DND-41 (cell line): Measurements from ENCODE around the gene NHLRC4.

Experiments
- EZH2 ChIP-seq: IDR thresholded peaks from 3 replicates; pipeline ENCODE4 v1.6.1; 2012; ENCODE audit warnings: borderline replicate concordance, low read depth, mild to moderate bottlenecking, moderate library complexity, low read length, inconsistent platforms; ENCODE audit not compliant: severe bottlenecking
- TF ChIP-seq, protein P1 (sequence below): IDR thresholded peaks from 2 replicates; pipeline ENCODE4 v1.5.1; 2012; ENCODE audit warnings: borderline replicate concordance, low read length, moderate library complexity, mild to moderate bottlenecking; ENCODE audit not compliant: poor library complexity, severe bottlenecking; ENCODE audit errors: extremely low read depth

DNA sequence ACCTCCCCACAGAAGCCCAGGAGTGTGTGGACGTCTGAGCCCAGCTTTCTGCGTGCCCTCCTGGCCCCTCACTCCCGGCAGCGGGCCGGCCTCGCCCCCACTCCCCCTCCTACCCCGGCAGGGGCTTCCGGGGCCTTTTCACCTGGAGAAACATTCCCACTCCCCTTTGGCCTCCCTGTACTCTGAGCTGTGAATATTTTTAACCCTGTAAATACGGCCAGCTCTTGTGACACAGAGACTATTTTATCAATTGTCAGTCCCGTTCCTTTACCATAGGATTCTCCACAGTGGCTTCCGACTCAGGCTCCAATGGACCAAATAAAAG is 12.5 kb upstream of the NHLRC4 start:
- TF ChIP-seq, protein P1, sequence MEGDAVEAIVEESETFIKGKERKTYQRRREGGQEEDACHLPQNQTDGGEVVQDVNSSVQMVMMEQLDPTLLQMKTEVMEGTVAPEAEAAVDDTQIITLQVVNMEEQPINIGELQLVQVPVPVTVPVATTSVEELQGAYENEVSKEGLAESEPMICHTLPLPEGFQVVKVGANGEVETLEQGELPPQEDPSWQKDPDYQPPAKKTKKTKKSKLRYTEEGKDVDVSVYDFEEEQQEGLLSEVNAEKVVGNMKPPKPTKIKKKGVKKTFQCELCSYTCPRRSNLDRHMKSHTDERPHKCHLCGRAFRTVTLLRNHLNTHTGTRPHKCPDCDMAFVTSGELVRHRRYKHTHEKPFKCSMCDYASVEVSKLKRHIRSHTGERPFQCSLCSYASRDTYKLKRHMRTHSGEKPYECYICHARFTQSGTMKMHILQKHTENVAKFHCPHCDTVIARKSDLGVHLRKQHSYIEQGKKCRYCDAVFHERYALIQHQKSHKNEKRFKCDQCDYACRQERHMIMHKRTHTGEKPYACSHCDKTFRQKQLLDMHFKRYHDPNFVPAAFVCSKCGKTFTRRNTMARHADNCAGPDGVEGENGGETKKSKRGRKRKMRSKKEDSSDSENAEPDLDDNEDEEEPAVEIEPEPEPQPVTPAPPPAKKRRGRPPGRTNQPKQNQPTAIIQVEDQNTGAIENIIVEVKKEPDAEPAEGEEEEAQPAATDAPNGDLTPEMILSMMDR, result no peak
- no peak for TF ChIP-seq EZH2
